Activated T-helper 17 cell treated with anti-CD3 and anti-CD28 coated beads, Interleukin-2, amount 50 U/mL, for 72 hours (primary cell): Measurements from ENCODE around the gene RNU5B-1. TPM values are rescaled to one million over a fixed set of nuclear protein-coding genes. Genes with fewer than 3 reads are reported as not detected.
A peak's percentile ranks its signal among the peaks of the same experiment; 100 is the strongest.

ENCODE experiments used
- ATAC-seq: fragments of 150-1000 bp; cut with Tn5 transposase; replicated peaks from 2 replicates; pipeline ENCODE4 v1.10.0; 2021; ENCODE audit warnings: mild to moderate bottlenecking, moderate library complexity
- H3K27ac Mint-ChIP-seq: one replicate; pipeline ENCODE4 v1.8.0; 2022; ENCODE audit warnings: mixed read lengths
- H3K27me3 Mint-ChIP-seq: one replicate; pipeline ENCODE4 v1.8.0; 2022; ENCODE audit warnings: mixed read lengths
- H3K36me3 Mint-ChIP-seq: one replicate; pipeline ENCODE4 v1.8.0; 2022; ENCODE audit warnings: low read depth, mild to moderate bottlenecking, mixed read lengths
- H3K4me1 Mint-ChIP-seq: one replicate; pipeline ENCODE4 v1.8.0; 2022; ENCODE audit warnings: mixed read lengths
- H3K4me3 Mint-ChIP-seq: one replicate; pipeline ENCODE4 v1.8.0; 2022; ENCODE audit warnings: mild to moderate bottlenecking, mixed read lengths
- H3K9me3 Mint-ChIP-seq: one replicate; pipeline ENCODE4 v1.8.0; 2022; ENCODE audit warnings: mixed read lengths
- total RNA-seq, 2 donors: library from RNA; stranded (reverse); gene quantifications; one replicate each; pipeline ENCODE4 v1.2.3, GENCODE V29; 2022

Gene RNU5B-1
- total RNA-seq, 2 donors from 2014 or later = 14.1 TPM; not detected in 1

DNA sequence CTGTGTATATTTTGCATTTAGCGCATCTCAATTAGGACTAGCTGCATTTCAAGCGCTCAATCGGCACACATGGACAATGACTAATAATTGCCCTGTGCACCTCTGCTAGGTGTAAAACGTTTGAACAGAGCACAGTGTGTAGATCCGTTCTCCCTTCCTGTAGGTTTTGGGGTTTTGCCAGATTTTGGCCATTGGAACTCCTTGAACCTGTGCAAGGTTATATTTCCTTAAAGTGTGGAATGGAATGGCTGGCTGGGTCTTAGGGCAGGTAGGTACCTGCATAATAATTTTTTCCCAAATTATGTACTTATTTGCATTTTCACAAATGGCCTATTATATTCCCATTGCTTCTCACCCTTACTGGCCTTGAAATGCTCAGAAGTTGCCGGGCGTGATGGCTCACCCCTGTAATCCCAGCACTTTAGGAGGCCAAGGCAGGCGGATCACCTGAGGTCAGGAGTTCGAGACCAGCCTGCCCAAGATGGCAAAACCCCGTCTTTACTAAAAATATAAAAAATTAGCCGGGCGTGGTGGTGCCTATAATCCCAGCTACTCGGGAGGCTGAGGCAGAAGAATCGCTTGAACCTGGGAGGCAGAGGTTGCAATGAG, 777 bp downstream of the RNU5B-1 start:
- ATAC-seq = no peak
- Mint-ChIP-seq H3K27ac (peak overlapping the region; percentile 100), H3K27me3 (no peaks in the 10 kb centered on the region), H3K9me3 (no peaks in the 10 kb centered on the region), H3K36me3 (peaks cover 20% of the 10 kb centered on the region), H3K4me3 (peak overlapping the region; percentile 93), H3K4me1 (peaks cover 13% of the 10 kb centered on the region)

DNA sequence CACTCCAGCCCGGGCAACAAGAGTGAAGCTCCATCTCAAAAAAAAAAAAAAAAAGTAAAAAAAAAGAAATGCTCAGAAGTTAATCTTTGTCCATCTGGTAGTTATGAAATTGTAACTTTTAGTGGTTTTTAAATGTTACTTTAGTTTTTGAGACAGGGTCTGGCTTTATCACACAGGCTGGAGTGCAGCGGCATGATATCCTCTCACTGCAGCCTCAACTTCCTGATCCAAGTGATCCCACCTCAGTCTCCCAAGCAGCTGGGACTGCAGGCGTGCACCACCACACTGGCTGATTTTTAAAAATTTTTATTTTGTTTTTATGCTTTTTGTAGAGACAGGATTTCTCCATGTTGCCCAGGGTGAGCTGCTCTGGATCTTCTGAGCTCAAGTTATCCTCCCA, 1.3 kb downstream of the RNU5B-1 start:
- Mint-ChIP-seq H3K4me3 (peak overlapping the region; percentile 31), H3K4me1 (peaks cover 11% of the 10 kb centered on the region), H3K27ac (peak overlapping the region; percentile 48), H3K9me3 (no peaks in the 10 kb centered on the region), H3K27me3 (no peaks in the 10 kb centered on the region), H3K36me3 (peaks cover 15% of the 10 kb centered on the region)
- no peak for ATAC-seq

DNA sequence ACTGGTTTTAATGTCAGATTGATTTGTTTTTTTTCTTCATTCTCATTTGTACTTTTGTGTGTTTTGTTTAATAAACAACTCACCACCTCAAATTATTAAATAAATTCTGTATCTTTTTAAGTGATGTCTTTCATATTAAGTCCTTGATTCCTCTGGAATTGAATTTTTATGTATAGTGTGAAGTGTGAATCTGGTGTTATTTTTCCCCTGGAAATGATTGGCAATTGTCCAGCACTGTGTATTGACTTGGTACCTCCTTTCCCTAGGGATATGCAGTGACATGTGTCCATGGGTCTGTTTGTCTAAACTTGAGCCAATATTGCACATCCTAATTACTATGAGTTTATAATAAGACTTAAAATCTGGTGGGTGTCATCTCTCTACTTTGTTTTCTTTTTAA, 2.1 kb downstream of the RNU5B-1 start:
- Mint-ChIP-seq H3K27ac (peak overlapping the region; percentile 48), H3K27me3 (no peaks in the 10 kb centered on the region), H3K36me3 (peaks cover 15% of the 10 kb centered on the region), H3K4me3 (peak overlapping the region; percentile 31), H3K9me3 (no peaks in the 10 kb centered on the region), H3K4me1 (peaks cover 11% of the 10 kb centered on the region)
- ATAC-seq = no peak

DNA sequence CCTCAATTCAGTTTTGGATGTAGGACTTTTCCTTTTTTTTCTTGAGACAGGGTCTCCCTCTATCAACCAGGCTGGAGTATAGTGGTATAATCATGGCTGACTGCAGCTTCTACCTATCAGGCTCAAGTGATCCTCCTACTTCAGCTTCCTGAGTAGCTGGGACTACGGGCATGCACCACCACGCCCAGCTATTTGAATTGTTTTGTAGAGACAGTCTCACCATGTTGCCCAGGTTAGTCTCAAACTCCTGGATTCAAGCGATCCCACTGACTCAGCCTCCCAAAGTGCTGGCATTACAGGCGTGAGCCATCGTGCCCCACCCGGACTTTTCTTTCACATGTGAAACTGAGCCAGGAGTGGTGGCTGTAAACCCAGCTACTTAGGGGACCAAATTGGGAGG, 3.5 kb downstream of the RNU5B-1 start:
- Mint-ChIP-seq H3K27ac (no peak overlapping the region), H3K4me3 (no peak overlapping the region), H3K4me1 (peaks cover 11% of the 10 kb centered on the region)

DNA sequence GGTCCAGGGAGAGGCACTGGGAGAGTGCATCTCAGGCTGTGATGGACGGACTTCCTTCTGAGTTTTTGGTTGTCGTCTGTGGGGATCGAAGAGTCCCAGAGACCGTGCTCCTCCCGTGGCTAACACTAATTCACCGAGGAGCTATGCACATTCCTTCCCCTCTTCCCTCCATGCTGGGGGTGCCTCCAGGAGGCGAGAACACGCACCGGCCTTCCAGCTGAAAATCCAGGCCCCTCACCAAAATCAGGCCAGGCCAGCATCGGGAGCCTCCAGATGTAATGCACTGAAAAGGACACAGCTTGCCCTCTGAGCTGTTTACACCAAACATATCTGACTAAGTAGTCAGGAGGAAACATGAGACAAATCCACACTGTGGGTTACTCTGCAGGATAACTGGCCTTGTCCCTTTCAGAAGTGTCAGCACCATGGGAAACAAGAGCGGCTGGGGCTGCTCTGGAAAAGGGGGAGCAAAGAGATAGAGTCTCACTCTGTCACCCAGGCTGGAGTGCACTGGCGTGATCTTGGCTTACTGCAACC, 5.5 kb downstream of the RNU5B-1 start:
- H3K4me1 Mint-ChIP-seq = peaks cover 2% of the 10 kb centered on the region
- no peaks in the 10 kb centered on the region for H3K27me3 Mint-ChIP-seq
- peaks cover 4% of the 10 kb centered on the region for H3K36me3 Mint-ChIP-seq
- H3K4me3 Mint-ChIP-seq = no peak overlapping the region
- H3K9me3 Mint-ChIP-seq = no peaks in the 10 kb centered on the region
- no peak overlapping the region for H3K27ac Mint-ChIP-seq
- no peak for ATAC-seq

More for the DNA sequence above, 3.5 kb downstream of the RNU5B-1 start:
- no peak for ATAC-seq
- Mint-ChIP-seq H3K9me3 (no peaks in the 10 kb centered on the region), H3K36me3 (peaks cover 15% of the 10 kb centered on the region), H3K27me3 (no peaks in the 10 kb centered on the region)

DNA sequence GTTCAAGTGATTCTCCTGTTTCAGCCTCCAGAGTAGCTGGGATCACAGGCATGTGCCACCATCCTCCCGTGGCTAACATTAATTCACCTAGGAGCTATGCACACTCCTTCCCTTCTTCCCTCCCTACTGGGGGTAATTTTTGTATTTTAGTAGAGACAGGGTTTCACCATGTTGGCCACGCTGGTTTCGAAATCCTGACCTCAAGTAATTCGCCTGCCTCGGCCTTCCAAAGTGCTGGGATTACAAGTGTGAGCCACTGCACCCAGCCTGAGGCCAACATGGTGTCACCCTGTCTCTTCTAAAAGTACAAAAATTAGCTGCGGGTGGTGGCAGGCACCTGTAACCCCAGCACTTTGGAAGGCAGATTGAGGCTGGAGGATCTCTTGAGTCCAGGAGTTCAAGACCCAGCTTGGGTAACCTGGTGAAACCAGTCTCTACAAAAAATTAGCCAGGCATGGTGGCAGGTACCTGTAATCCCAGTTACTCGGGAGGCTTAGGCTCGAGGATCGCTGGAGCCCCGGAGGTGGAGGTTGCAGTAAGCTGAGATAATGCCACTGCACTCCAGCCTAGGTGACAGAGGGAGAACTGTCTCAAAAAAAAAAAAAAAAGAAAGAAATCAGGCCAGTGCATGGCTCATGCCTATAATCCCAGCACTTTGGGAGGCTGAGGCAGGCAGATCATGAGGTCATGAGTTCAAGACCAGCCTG, 6.1 kb downstream of the RNU5B-1 start:
- H3K36me3 Mint-ChIP-seq = no peaks in the 10 kb centered on the region
- no peak overlapping the region for H3K27ac Mint-ChIP-seq
- H3K4me3 Mint-ChIP-seq = no peak overlapping the region
- H3K9me3 Mint-ChIP-seq = no peaks in the 10 kb centered on the region
- no peak for ATAC-seq
- peaks cover 4% of the 10 kb centered on the region for H3K27me3 Mint-ChIP-seq
- no peaks in the 10 kb centered on the region for H3K4me1 Mint-ChIP-seq

DNA sequence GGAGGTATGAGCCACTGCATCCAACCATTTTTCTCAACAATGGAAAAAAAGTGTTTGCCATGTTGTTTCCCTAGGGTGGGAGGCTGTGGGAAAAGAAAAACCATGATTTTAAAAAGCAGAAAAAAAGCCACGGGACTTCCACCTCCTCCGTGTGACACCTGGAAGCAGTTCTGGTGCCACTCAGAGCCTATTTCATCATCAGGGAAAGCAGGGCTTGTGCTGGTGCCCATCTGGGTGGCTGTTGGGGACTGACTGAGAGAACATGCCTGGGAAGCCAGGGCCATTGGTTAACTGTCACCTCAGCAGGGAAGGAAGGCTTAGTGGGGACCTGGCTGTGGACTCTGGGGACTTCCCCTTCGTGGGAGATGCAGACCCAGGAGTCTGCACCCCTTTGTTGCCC, 7.3 kb downstream of the RNU5B-1 start:
- no peak for ATAC-seq
- H3K9me3 Mint-ChIP-seq = no peaks in the 10 kb centered on the region
- no peaks in the 10 kb centered on the region for H3K4me1 Mint-ChIP-seq
- H3K36me3 Mint-ChIP-seq = no peaks in the 10 kb centered on the region
- H3K4me3 Mint-ChIP-seq = no peak overlapping the region
- H3K27ac Mint-ChIP-seq = no peak overlapping the region
- H3K27me3 Mint-ChIP-seq = peaks cover 4% of the 10 kb centered on the region

DNA sequence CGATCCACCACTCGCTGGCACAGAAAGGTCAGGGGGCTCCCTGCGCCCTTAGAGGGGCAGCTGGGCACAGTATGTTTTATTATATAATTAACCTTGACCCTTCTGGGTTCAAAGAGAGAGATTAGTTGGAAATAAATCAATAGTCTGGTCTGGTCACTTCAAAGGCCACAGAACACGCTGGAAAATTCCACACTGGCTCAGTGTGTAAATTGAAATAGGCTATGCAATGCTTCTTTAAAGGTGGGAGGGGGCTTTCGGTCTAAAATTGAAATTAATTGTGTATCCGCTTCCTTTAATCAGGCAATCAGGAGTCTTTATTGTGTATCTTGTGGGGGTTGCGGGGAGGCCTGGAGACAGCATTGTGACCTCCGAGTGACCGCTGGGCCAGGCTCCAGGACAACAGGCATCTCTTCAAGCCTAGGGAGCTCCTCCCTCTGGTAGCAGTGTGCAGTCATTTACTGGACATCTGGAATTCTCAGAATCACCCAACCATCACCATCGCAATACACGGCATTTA, 8.0 kb downstream of the RNU5B-1 start:
- no peaks in the 10 kb centered on the region for H3K36me3 Mint-ChIP-seq
- H3K9me3 Mint-ChIP-seq = no peaks in the 10 kb centered on the region
- no peaks in the 10 kb centered on the region for H3K4me1 Mint-ChIP-seq
- no peak for ATAC-seq
- H3K27ac Mint-ChIP-seq = no peak overlapping the region
- peaks cover 4% of the 10 kb centered on the region for H3K27me3 Mint-ChIP-seq
- H3K4me3 Mint-ChIP-seq = no peak overlapping the region

DNA sequence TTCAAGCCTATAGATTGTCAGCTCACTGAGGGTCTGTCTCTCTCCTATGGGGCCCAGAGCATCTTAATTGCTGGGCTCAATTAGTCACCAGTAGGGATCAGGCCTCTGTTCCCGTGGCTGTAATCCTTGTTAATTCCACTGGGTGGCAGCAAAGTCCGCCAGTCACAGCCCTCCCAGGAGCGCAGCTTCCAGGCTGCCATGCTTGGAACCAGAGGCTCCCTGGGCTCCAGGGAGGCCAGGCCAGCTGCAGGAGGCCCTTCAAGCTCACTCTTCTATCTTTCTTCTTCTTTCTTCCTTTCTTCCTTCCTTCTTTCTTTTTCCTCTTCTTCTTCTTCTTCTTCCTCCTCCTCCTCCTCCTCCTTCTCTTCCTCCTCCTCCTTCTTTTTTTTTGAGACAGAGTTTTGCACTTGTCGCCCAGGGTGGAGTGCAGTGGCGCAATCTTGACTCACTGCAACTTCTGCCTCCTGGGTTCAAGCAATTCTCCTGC, 14.4 kb downstream of the RNU5B-1 start:
- Mint-ChIP-seq H3K9me3 (no peaks in the 10 kb centered on the region), H3K36me3 (no peaks in the 10 kb centered on the region), H3K4me1 (no peaks in the 10 kb centered on the region), H3K4me3 (no peak overlapping the region), H3K27ac (no peak overlapping the region), H3K27me3 (peaks cover 7% of the 10 kb centered on the region)
- peak; percentile 99 for ATAC-seq

DNA sequence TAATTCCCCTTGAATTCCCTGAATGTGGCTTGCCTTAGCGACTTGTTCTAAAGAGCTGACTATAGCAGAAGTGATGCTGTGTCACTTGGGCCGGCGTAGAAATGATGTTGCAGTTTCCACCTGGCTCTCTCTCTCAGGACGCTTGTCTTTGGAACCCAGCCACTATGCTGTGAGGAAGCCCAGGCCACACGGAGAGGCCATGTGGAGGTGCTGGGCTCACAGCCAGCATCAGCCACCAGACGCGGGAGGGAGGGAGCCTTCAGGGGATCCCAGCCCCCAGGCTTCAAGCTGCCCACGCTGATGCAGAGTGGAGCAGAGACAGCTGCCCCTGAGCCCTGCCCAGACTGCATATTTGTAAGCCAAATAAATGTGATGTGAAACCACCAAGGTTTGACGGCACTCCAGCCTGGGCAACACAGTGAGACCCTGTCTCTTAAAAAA, 18.6 kb downstream of the RNU5B-1 start:
- Mint-ChIP-seq H3K4me1 (no peaks in the 10 kb centered on the region), H3K4me3 (no peak overlapping the region), H3K27me3 (peaks cover 3% of the 10 kb centered on the region), H3K9me3 (no peaks in the 10 kb centered on the region), H3K27ac (no peak overlapping the region), H3K36me3 (no peaks in the 10 kb centered on the region)
- no peak for ATAC-seq

DNA sequence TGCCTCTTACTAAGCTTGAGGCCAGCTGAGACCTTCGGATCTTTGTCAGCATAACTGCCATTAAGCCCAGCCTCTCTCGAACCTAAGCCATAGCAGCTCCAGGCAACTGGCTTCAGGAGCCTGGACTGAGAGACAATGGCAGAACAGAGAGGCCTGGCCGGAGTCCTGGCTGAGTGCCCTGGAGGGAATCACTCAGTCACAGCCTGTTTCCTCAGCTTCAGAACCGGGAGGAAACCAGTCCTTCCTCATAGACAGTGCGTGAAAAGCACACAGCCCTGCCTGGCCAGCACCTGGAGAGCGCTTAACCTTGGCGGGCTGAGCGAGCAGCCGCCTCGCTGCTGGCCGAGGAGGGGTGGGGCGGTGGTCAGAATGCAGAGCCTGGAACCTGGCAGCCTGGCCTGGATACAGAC, 21.6 kb downstream of the RNU5B-1 start:
- Mint-ChIP-seq H3K4me1 (no peaks in the 10 kb centered on the region), H3K27ac (no peak overlapping the region), H3K36me3 (no peaks in the 10 kb centered on the region), H3K9me3 (no peaks in the 10 kb centered on the region), H3K4me3 (no peak overlapping the region), H3K27me3 (no peaks in the 10 kb centered on the region)
- no peak for ATAC-seq

DNA sequence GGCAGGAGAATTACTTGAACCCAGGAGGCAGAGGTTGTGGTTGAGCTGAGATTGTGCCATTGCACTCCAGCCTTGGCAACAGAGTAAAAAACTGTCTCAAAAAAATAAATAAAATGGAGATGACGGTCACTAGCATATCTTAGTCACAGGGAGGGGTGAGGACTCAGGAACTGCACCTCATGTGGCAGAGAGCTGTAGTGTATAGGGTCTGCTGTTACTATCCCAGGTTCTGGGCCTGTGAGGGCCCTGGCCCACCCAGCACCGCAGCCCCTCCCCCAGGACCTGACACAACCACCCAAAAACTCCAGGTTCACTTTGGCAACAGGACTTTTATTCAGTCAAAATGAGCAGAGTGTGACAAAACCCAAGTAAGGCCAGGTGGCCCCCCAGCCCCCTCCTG, 22.3 kb downstream of the RNU5B-1 start:
- no peak overlapping the region for H3K27ac Mint-ChIP-seq
- no peak for ATAC-seq
- H3K4me1 Mint-ChIP-seq = no peaks in the 10 kb centered on the region
- no peak overlapping the region for H3K4me3 Mint-ChIP-seq
- H3K9me3 Mint-ChIP-seq = no peaks in the 10 kb centered on the region
- no peaks in the 10 kb centered on the region for H3K27me3 Mint-ChIP-seq
- H3K36me3 Mint-ChIP-seq = no peaks in the 10 kb centered on the region

DNA sequence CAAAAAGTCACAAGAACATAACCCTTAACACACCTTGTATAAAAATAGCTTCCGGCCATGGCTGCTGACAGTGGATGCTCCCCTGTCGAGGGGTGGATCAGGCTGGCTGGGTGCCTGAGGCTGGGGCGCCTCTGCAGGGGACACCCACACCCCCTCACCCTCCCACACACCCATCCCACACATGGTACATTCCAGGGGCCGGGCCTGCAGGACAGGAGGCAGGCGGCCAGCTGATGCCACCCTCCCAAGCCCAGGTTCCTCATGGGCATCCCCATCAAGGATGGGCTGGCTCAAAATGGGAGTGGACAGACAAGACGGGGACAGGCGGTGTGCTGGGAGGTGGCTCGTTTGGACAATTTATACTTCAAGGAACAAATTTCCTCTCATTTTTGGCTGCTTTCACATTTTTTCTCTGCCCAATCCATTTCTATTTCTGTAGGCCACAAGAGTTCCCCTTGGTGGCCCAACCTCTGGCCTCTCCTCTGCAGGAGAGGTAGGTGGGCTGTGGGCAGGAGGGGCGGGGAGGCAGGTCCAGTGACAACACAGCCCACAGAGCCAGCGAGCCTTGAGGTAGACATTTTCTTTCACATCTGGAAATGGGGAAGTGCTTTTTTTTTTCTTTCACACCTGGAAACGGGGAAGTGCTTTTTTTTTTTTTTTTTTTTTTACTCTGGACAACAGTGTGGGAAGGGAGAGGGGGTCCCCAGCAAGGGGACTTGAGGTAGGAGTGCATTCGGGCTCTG, 23.3 kb downstream of the RNU5B-1 start:
- no peak for ATAC-seq
- H3K27me3 Mint-ChIP-seq = no peaks in the 10 kb centered on the region
- H3K27ac Mint-ChIP-seq = no peak overlapping the region
- no peaks in the 10 kb centered on the region for H3K4me1 Mint-ChIP-seq
- H3K36me3 Mint-ChIP-seq = no peaks in the 10 kb centered on the region
- no peak overlapping the region for H3K4me3 Mint-ChIP-seq
- no peaks in the 10 kb centered on the region for H3K9me3 Mint-ChIP-seq

DNA sequence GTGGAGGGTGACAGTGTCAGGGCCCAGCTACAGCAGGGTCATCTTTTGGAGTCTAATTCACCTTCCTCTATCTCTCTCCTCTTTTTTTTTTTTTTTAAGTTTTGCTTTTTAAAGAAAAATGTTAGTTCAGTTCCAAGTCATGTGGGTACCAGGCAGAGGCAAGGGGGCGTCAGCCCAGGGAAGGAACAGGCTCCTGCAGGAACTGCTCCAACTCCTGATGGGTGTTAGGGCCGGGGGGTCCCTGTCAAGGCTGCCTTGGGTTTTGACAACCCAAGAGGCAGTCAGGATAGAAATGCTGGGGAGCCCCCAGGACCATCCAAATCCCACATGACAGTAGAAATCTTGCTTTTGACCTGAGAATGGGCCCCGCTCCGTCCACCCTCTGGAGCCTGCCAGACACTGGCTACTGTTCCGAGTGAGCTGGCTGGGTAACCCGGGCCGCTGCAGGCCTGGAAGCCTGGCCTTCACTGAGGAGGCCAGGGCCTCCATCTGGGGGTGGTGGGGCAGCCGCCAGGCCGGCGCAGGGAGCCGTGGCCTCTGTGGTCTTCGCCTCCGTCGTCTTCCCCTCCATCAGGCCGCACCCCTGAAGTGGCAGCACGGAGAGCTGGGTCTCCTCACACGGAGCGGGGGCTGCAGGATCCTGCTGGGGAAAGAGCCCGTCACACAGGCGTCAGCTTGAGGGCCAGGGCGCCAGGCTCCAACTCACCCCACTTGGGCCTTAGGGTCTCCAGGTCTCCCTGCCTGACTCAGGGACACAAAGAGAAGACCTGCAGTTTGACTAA, 24.2 kb downstream of the RNU5B-1 start:
- Mint-ChIP-seq H3K27ac (no peak overlapping the region), H3K36me3 (no peaks in the 10 kb centered on the region), H3K4me1 (no peaks in the 10 kb centered on the region), H3K9me3 (no peaks in the 10 kb centered on the region), H3K4me3 (no peak overlapping the region), H3K27me3 (no peaks in the 10 kb centered on the region)
- no peak for ATAC-seq
